SK-N-SH (cell line): Measurements from ENCODE around the gene ZNF684. TPM values are rescaled to one million over a fixed set of nuclear protein-coding genes. Genes with fewer than 3 reads are reported as not detected.
"Not testable (repeated sequence)": the region's sequence is repeated elsewhere in the genome, so short reads cannot be mapped to it uniquely, and the experiment has no call there.

ENCODE experiments used
- CTCF ChIA-PET: fragments of 300-600, 350-600 bp; formaldehyde crosslinking; extraction: SDS; loops from one replicate; lab custom pipeline; 2021; lab: Yijun Ruan, JAX
- POLR2A ChIA-PET: fragments of 350-600 bp; sonication (Branson Sonifier 250); formaldehyde crosslinking; extraction: SDS; loops from one replicate; lab custom pipeline; 2020; ENCODE audit warnings: antibody characterized with exemption, inconsistent platforms; lab: Yijun Ruan, JAX
- DNase-seq: peaks from one replicate; pipeline ENCODE4 v3.0.0; 2012
- H2AFZ ChIP-seq: fragments of 200-600 bp; sonication (generic); 2 replicates; pipeline ENCODE4 v1.8.1; 2016; ENCODE audit warnings: antibody characterized with exemption, mild to moderate bottlenecking, low read depth
- H3F3A ChIP-seq: fragments of 200-600 bp; sonication (generic); replicated peaks from 2 replicates; pipeline ENCODE3; 2016; ENCODE audit warnings: antibody characterized with exemption, mild to moderate bottlenecking; ENCODE audit not compliant: insufficient read depth
- H3K27ac ChIP-seq, 2 experiments: fragments of 200-500 bp in 1 of 2; fragments of 200-600 bp in 1 of 2; sonication (Bioruptor generic) in 1 of 2; sonication (generic), shearing (Covaris generic) in 1 of 2; 2 replicates each; pipeline versions ENCODE4 v1.5.1 to v1.6.1; 2014 to 2016; ENCODE audit warnings: low read depth in 2 of 2, inconsistent platforms in 1 of 2, low read length in 1 of 2, mild to moderate bottlenecking in 1 of 2, mixed read lengths in 1 of 2
- H3K27me3 ChIP-seq: fragments of 200-600 bp; sonication (generic), shearing (Covaris generic); 2 replicates; pipeline ENCODE4 v1.6.1; 2016; ENCODE audit warnings: mixed run types; ENCODE audit not compliant: insufficient read depth
- H3K36me3 ChIP-seq, 2 experiments: fragments of 200-500 bp in 1 of 2; fragments of 200-600 bp in 1 of 2; sonication (Bioruptor generic) in 1 of 2; sonication (generic) in 1 of 2; replicated peaks in 1 of 2; 2 replicates each; pipeline versions ENCODE3 to v1.5.1; 2014 to 2016; ENCODE audit warnings: low read length in 1 of 2, mild to moderate bottlenecking in 1 of 2; ENCODE audit not compliant: insufficient read depth in 2 of 2, control insufficient read depth in 1 of 2
- H3K4me1 ChIP-seq, 2 experiments: fragments of 200-500 bp in 1 of 2; fragments of 200-600 bp in 1 of 2; sonication (Bioruptor generic) in 1 of 2; sonication (generic), shearing (Covaris generic) in 1 of 2; 2 replicates each; pipeline versions ENCODE4 v1.5.1 to v1.6.1; 2014 to 2016; ENCODE audit warnings: low read depth in 1 of 2, low read length in 1 of 2, mixed run types in 1 of 2; ENCODE audit not compliant: insufficient read depth in 2 of 2, control insufficient read depth in 1 of 2
- H3K4me2 ChIP-seq: fragments of 200-600 bp; sonication (generic), shearing (Covaris generic); 2 replicates; pipeline ENCODE4 v1.6.1; 2017; ENCODE audit warnings: mixed run types
- H3K4me3 ChIP-seq, 2 experiments: fragments of 200-500 bp in 1 of 2; fragments of 200-600 bp in 1 of 2; sonication (Bioruptor generic) in 1 of 2; sonication (generic), shearing (Covaris generic) in 1 of 2; 2 replicates each; pipeline versions ENCODE4 v1.5.1 to v1.8.1; 2014 to 2016; ENCODE audit warnings: low read depth in 2 of 2, inconsistent platforms in 1 of 2, low read length in 1 of 2, mild to moderate bottlenecking in 1 of 2, mixed read lengths in 1 of 2, moderate library complexity in 1 of 2
- H3K79me2 ChIP-seq: fragments of 200-600 bp; sonication (generic); 2 replicates; pipeline ENCODE4 v1.8.1; 2017; ENCODE audit warnings: mild to moderate bottlenecking; ENCODE audit not compliant: insufficient read depth
- H3K9ac ChIP-seq: fragments of 200-600 bp; sonication (generic); 2 replicates; pipeline ENCODE4 v1.6.1; 2017; ENCODE audit warnings: mixed run types
- H3K9me2 ChIP-seq: fragments of 200-600 bp; sonication (generic); 2 replicates; pipeline ENCODE4 v1.6.1; 2017; ENCODE audit warnings: mixed run types
- H3K9me3 ChIP-seq: fragments of 200-600 bp; sonication (generic); 2 replicates; pipeline ENCODE4 v1.6.1; 2017; ENCODE audit warnings: mixed run types, mild to moderate bottlenecking, moderate library complexity
- H4K20me1 ChIP-seq: fragments of 200-600 bp; sonication (generic); 2 replicates; pipeline ENCODE4 v1.6.1; 2017; ENCODE audit warnings: mild to moderate bottlenecking, mixed run types; ENCODE audit not compliant: insufficient read depth
- CHD2 ChIP-seq: fragments of 150-350 bp; IDR thresholded peaks from 2 replicates; pipeline ENCODE4 v1.6.1; 2018; ENCODE audit warnings: low read length; ENCODE audit not compliant: partially characterized antibody
- ELF1 ChIP-seq: IDR thresholded peaks from 2 replicates; pipeline ENCODE4 v1.4.0; 2012
- EP300 ChIP-seq, 2 experiments: IDR thresholded peaks; 2 replicates each; pipeline versions ENCODE4 v1.4.0 to v1.6.1; 2012; ENCODE audit warnings: borderline replicate concordance in 1 of 2, low read depth in 1 of 2, low read length in 1 of 2
- FOSL2 ChIP-seq: IDR thresholded peaks from 2 replicates; pipeline ENCODE4 v1.4.0; 2012; ENCODE audit warnings: low read depth, mild to moderate bottlenecking, moderate library complexity, borderline replicate concordance
- GABPA ChIP-seq: IDR thresholded peaks from 2 replicates; pipeline ENCODE4 v1.4.0; 2012; ENCODE audit warnings: low read depth, mild to moderate bottlenecking
- GATA2 ChIP-seq: sonication (generic); formaldehyde crosslinking; IDR thresholded peaks from 2 replicates; pipeline ENCODE4 v1.5.0; 2020; ENCODE audit warnings: mild to moderate bottlenecking, missing genetic modification reagents
- MXI1 ChIP-seq: IDR thresholded peaks from 2 replicates; pipeline ENCODE4 v1.6.1; 2012; ENCODE audit warnings: mild to moderate bottlenecking, low read depth, low read length, improper control_type of control experiment
- POLR2AphosphoS5 ChIP-seq: IDR thresholded peaks from 2 replicates; pipeline ENCODE4 v1.6.1; 2012; ENCODE audit warnings: low read depth, low read length
- RAD21 ChIP-seq: IDR thresholded peaks from 2 replicates; pipeline ENCODE4 v1.6.1; 2012; ENCODE audit warnings: mild to moderate bottlenecking, low read length
- RCOR1 ChIP-seq: fragments of 150-350 bp; IDR thresholded peaks from 2 replicates; pipeline ENCODE4 v1.6.1; 2017; ENCODE audit warnings: antibody characterized with exemption, low read length
- RFX5 ChIP-seq: IDR thresholded peaks from 2 replicates; pipeline ENCODE4 v1.6.1; 2012; ENCODE audit warnings: mild to moderate bottlenecking, improper control_type of control experiment, low read length
- RXRA ChIP-seq: IDR thresholded peaks from 2 replicates; pipeline ENCODE4 v1.4.0; 2012; ENCODE audit warnings: low read depth, mild to moderate bottlenecking, borderline replicate concordance
- TEAD4 ChIP-seq: IDR thresholded peaks from 2 replicates; pipeline ENCODE4 v1.4.0; 2012; ENCODE audit warnings: mild to moderate bottlenecking, borderline replicate concordance; ENCODE audit not compliant: insufficient read depth
- USF2 ChIP-seq: fragments of 150-350 bp; IDR thresholded peaks from 2 replicates; pipeline ENCODE4 v1.6.1; 2017; ENCODE audit warnings: antibody characterized with exemption, low read length, low read depth, borderline replicate concordance
- YY1 ChIP-seq: IDR thresholded peaks from 2 replicates; pipeline ENCODE4 v1.4.0; 2012; ENCODE audit warnings: low read depth, mild to moderate bottlenecking
- WGBS: methylation state at CpG from one replicate; pipeline ENCODE4 v1.1.6; 2017; ENCODE audit warnings: low lambda C conversion rate; 5-methylcytosine and 5-hydroxymethylcytosine counted together
- polyA plus RNA-seq, 3 experiments: library from polyadenylated mRNA; depleted of rRNA; stranded (reverse); fragments of >200 nt; gene quantifications; 2 replicates each; pipeline ENCODE4 v1.2.3, GENCODE V29; 2012
- TF ChIP-seq, protein P1 (sequence below): IDR thresholded peaks from 2 replicates; pipeline ENCODE4 v1.4.0; 2012; ENCODE audit warnings: low read depth, borderline replicate concordance

ZNF684 gene
- polyA plus RNA-seq, 1 of the 3 experiments (the other 2 are of a cell fraction), result 1.8 TPM

GRCh38 chr1:40564913-40565312, 33.5 kb downstream of the ZNF684 start:
- TF ChIP-seq, protein P1, sequence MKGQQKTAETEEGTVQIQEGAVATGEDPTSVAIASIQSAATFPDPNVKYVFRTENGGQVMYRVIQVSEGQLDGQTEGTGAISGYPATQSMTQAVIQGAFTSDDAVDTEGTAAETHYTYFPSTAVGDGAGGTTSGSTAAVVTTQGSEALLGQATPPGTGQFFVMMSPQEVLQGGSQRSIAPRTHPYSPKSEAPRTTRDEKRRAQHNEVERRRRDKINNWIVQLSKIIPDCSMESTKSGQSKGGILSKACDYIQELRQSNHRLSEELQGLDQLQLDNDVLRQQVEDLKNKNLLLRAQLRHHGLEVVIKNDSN, result no peak
- TF ChIP-seq, all 33 proteins: peak for 0
- no peak overlapping the region for H3K27ac ChIP-seq
- H3K4me1 ChIP-seq, result no peaks in the 10 kb centered on the region
- H3K27me3 ChIP-seq, result no peaks in the 10 kb centered on the region
- no peaks in the 10 kb centered on the region for H4K20me1 ChIP-seq
- H3K9me2 ChIP-seq, result no peaks in the 10 kb centered on the region
- H3K36me3 ChIP-seq, result no peaks in the 10 kb centered on the region
- H3F3A ChIP-seq, result no peaks in the 10 kb centered on the region
- POLR2A ChIA-PET, result no interaction called here
- no peaks in the 10 kb centered on the region for H3K79me2 ChIP-seq
- DNase-seq, result no peak
- 80% methylated on average over 3 of the region's 3 CpGs for WGBS
- H3K4me2 ChIP-seq, result no peak overlapping the region
- no peak overlapping the region for H2AFZ ChIP-seq
- CTCF ChIA-PET, result no interaction called here
- no peak overlapping the region for H3K4me3 ChIP-seq
- no peaks in the 10 kb centered on the region for H3K9me3 ChIP-seq
- H3K9ac ChIP-seq, result no peak overlapping the region

- Histone ChIP-seq H3K4me2 (no peak overlapping the region), H4K20me1 (no peaks in the 10 kb centered on the region), H3K79me2 (no peaks in the 10 kb centered on the region), H3K9me3 (no peaks in the 10 kb centered on the region), H3K36me3 (no peaks in the 10 kb centered on the region), H3K4me3 (no peak overlapping the region), H3F3A (no peaks in the 10 kb centered on the region), H3K27me3 (no peaks in the 10 kb centered on the region), H2AFZ (no peak overlapping the region), H3K9ac (no peak overlapping the region), H3K4me1 (no peaks in the 10 kb centered on the region), H3K9me2 (no peaks in the 10 kb centered on the region), H3K27ac (no peak overlapping the region)
- no peak for DNase-seq
- CTCF ChIA-PET, result interaction anchor here (1.5 kb wide), 1 partner anchor 35 kb away, joined by 4 read pairs; no protein-coding TSS in a partner anchor
- TF ChIP-seq RCOR1 (no peak), GATA2 (no peak), EP300 (IDR thresholded peaks at IDR 0.05; ENCODE audit: borderline replicate concordance in 1 of 2, low read depth in 1 of 2, low read length in 1 of 2) (no peak)
- TF ChIP-seq, protein P1, result no peak
- POLR2A ChIA-PET, result no interaction called here
- 95% methylated on average over 1 of the region's 1 CpG for WGBS
Measured at GRCh38 chr1:40567825-40568224, 36.4 kb downstream of the ZNF684 start.

GRCh38 chr1:40574805-40575204, 43.4 kb downstream of the ZNF684 start:
- H3K36me3 ChIP-seq, H3K9ac ChIP-seq, H3K4me2 ChIP-seq, DNase-seq, POLR2A ChIA-PET, H3K9me3 ChIP-seq, H3K9me2 ChIP-seq, H3K79me2 ChIP-seq, H3K27me3 ChIP-seq, CTCF ChIA-PET, H2AFZ ChIP-seq, H3F3A ChIP-seq, H3K4me3 ChIP-seq, H4K20me1 ChIP-seq, H3K27ac ChIP-seq, H3K4me1 ChIP-seq: not testable (repeated sequence)
- 87% methylated on average over 3 of the region's 3 CpGs for WGBS

GRCh38 chr1:40575336-40575735, 43.9 kb downstream of the ZNF684 start:
- no peak for DNase-seq
- Histone ChIP-seq H4K20me1 (no peaks in the 10 kb centered on the region), H3K27me3 (no peaks in the 10 kb centered on the region), H3F3A (no peaks in the 10 kb centered on the region), H3K79me2 (no peaks in the 10 kb centered on the region), H3K9ac (no peak overlapping the region), H3K36me3 (no peaks in the 10 kb centered on the region), H2AFZ (no peak overlapping the region), H3K4me2 (no peak overlapping the region), H3K4me3 (no peak overlapping the region), H3K27ac (no peak overlapping the region), H3K9me2 (no peaks in the 10 kb centered on the region), H3K9me3 (no peaks in the 10 kb centered on the region), H3K4me1 (no peaks in the 10 kb centered on the region)
- ChIA-PET CTCF (no interaction called here), POLR2A (no interaction called here)
- TF ChIP-seq RAD21 (no peak), EP300 (IDR thresholded peaks at IDR 0.05; ENCODE audit: borderline replicate concordance in 1 of 2, low read depth in 1 of 2, low read length in 1 of 2) (no peak), MXI1 (no peak), USF2 (no peak), FOSL2 (no peak), YY1 (no peak), ELF1 (no peak), RCOR1 (no peak), RFX5 (no peak), GATA2 (no peak), POLR2AphosphoS5 (no peak), CHD2 (no peak), GABPA (no peak), TEAD4 (no peak), RXRA (no peak)
